Astrocyte (in vitro differentiated cells and primary cell): ENCODE results near the gene RASGRP3. TPM values are rescaled to one million over a fixed set of nuclear protein-coding genes. Genes with fewer than 3 reads are reported as not detected.

Experiments used
- DNase-seq: peaks from one replicate; pipeline ENCODE4 v3.0.0-alpha.2; 2010; ENCODE audit warnings: low read depth
- FAIRE-seq: peaks from 2 replicates; lab custom pipeline; 2011; peaks lifted over from hg19 to GRCh38; lab: Jason Lieb, UNC
- H2AFZ ChIP-seq: 2 replicates; pipeline ENCODE4 v1.6.0; 2012; ENCODE audit warnings: low read depth, low read length, inconsistent platforms
- H3K27ac ChIP-seq: 2 replicates; pipeline ENCODE4 v1.5.1; 2011; ENCODE audit warnings: low read depth, low read length, inconsistent platforms
- H3K27me3 ChIP-seq: 2 replicates; pipeline ENCODE4 v1.6.0; 2011; ENCODE audit warnings: low read length, inconsistent platforms; ENCODE audit not compliant: insufficient read depth
- H3K36me3 ChIP-seq: 2 replicates; pipeline ENCODE4 v1.5.1; 2011; ENCODE audit warnings: low read length, inconsistent platforms; ENCODE audit not compliant: insufficient read depth
- H3K4me1 ChIP-seq: 2 replicates; pipeline ENCODE4 v1.5.1; 2011; ENCODE audit warnings: low read length, inconsistent platforms; ENCODE audit not compliant: insufficient read depth
- H3K4me2 ChIP-seq: 2 replicates; pipeline ENCODE4 v1.6.0; 2012; ENCODE audit warnings: low read length, inconsistent platforms
- H3K4me3 ChIP-seq: 2 replicates; pipeline ENCODE4 v1.5.1; 2011; ENCODE audit warnings: low read depth, mild to moderate bottlenecking, low read length, inconsistent platforms; ENCODE audit not compliant: insufficient read depth
- H3K79me2 ChIP-seq: 2 replicates; pipeline ENCODE4 v1.6.0; 2012; ENCODE audit warnings: mild to moderate bottlenecking, low read length, inconsistent platforms; ENCODE audit not compliant: insufficient read depth
- H3K9ac ChIP-seq: 2 replicates; pipeline ENCODE4 v1.6.0; 2012; ENCODE audit warnings: mild to moderate bottlenecking, low read length, inconsistent platforms
- H3K9me3 ChIP-seq: 2 replicates; pipeline ENCODE4 v1.5.1; 2012; ENCODE audit warnings: low read depth, mild to moderate bottlenecking, low read length, inconsistent platforms; ENCODE audit not compliant: insufficient read depth
- H4K20me1 ChIP-seq: 2 replicates; pipeline ENCODE4 v1.6.0; 2012; ENCODE audit warnings: low read length, inconsistent platforms; ENCODE audit not compliant: insufficient read depth
- H3K27ac Mint-ChIP-seq: one replicate; pipeline ENCODE4 v1.8.0; 2021; ENCODE audit warnings: mild to moderate bottlenecking, mixed read lengths; ENCODE audit not compliant: unreplicated experiment
- H3K27me3 Mint-ChIP-seq: one replicate; pipeline ENCODE4 v1.8.0; 2021; ENCODE audit warnings: low read depth, mixed read lengths; ENCODE audit not compliant: unreplicated experiment
- H3K36me3 Mint-ChIP-seq: one replicate; pipeline ENCODE4 v1.8.0; 2021; ENCODE audit warnings: low read depth, mixed read lengths; ENCODE audit not compliant: unreplicated experiment
- H3K4me1 Mint-ChIP-seq: one replicate; pipeline ENCODE4 v1.8.0; 2021; ENCODE audit warnings: low read depth, mixed read lengths; ENCODE audit not compliant: unreplicated experiment
- H3K4me3 Mint-ChIP-seq: one replicate; pipeline ENCODE4 v1.8.0; 2021; ENCODE audit warnings: mild to moderate bottlenecking, moderate library complexity, mixed read lengths; ENCODE audit not compliant: unreplicated experiment
- H3K9me3 Mint-ChIP-seq: one replicate; pipeline ENCODE4 v1.8.0; 2021; ENCODE audit warnings: mild to moderate bottlenecking, mixed read lengths; ENCODE audit not compliant: unreplicated experiment
- EZH2 ChIP-seq: IDR thresholded peaks from 2 replicates; pipeline ENCODE4 v1.6.1; 2012; ENCODE audit warnings: mild to moderate bottlenecking, low read length, inconsistent platforms; ENCODE audit not compliant: insufficient read depth
- total RNA-seq: library from RNA; stranded (reverse); gene quantifications from 2 replicates; pipeline ENCODE4 v1.2.1, GENCODE V29; 2021
- TF ChIP-seq, protein P1 (sequence below): IDR thresholded peaks from 2 replicates; pipeline ENCODE4 v1.5.1; 2011; ENCODE audit warnings: low read depth, mild to moderate bottlenecking, inconsistent platforms, low read length, moderate library complexity; ENCODE audit not compliant: insufficient read depth

The RASGRP3 gene
- total RNA-seq, 1 donor from 2014 or later = 2.8 TPM

DNA sequence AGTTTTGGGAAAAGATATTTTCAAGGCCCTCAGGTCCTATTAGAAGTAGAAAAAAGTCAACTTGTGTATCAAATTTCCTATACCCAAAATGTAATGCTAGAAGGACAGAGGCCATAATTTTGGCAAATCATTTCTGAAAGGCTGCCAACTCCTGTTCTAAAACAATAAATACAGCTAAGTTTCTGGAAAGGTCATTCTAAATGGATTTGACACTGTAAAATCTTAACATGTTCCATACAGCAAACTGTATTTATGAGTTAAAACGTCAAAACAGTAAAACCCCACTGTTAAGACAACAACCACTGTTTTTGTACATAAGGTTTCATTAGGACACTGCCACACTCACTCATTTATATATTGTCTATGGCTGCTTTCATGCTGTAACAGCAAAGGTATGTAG, 113.0 kb downstream of the RASGRP3 start:
- peaks cover 5% of the 10 kb centered on the region for H3K4me1 Mint-ChIP-seq
- no peak overlapping the region for H3K4me2 ChIP-seq
- peaks cover 53% of the 10 kb centered on the region for H3K79me2 ChIP-seq
- H3K36me3 ChIP-seq = peaks cover 79% of the 10 kb centered on the region
- FAIRE-seq (no peak), DNase-seq (no peak)
- H3K27ac Mint-ChIP-seq = no peak overlapping the region
- no peak overlapping the region for H3K4me3 ChIP-seq
- no peak overlapping the region for H3K9ac ChIP-seq
- no peak overlapping the region for H3K4me3 Mint-ChIP-seq
- no peaks in the 10 kb centered on the region for H3K27me3 Mint-ChIP-seq
- peaks cover 67% of the 10 kb centered on the region for H4K20me1 ChIP-seq
- H2AFZ ChIP-seq = no peak overlapping the region
- H3K4me1 ChIP-seq = no peaks in the 10 kb centered on the region
- H3K27ac ChIP-seq = no peak overlapping the region
- TF ChIP-seq EZH2 = no peak
- TF ChIP-seq, protein P1, sequence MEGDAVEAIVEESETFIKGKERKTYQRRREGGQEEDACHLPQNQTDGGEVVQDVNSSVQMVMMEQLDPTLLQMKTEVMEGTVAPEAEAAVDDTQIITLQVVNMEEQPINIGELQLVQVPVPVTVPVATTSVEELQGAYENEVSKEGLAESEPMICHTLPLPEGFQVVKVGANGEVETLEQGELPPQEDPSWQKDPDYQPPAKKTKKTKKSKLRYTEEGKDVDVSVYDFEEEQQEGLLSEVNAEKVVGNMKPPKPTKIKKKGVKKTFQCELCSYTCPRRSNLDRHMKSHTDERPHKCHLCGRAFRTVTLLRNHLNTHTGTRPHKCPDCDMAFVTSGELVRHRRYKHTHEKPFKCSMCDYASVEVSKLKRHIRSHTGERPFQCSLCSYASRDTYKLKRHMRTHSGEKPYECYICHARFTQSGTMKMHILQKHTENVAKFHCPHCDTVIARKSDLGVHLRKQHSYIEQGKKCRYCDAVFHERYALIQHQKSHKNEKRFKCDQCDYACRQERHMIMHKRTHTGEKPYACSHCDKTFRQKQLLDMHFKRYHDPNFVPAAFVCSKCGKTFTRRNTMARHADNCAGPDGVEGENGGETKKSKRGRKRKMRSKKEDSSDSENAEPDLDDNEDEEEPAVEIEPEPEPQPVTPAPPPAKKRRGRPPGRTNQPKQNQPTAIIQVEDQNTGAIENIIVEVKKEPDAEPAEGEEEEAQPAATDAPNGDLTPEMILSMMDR = no peak
- H3K27me3 ChIP-seq = no peaks in the 10 kb centered on the region
- no peaks in the 10 kb centered on the region for H3K9me3 Mint-ChIP-seq
- peaks cover 6% of the 10 kb centered on the region for H3K36me3 Mint-ChIP-seq
- no peaks in the 10 kb centered on the region for H3K9me3 ChIP-seq

DNA sequence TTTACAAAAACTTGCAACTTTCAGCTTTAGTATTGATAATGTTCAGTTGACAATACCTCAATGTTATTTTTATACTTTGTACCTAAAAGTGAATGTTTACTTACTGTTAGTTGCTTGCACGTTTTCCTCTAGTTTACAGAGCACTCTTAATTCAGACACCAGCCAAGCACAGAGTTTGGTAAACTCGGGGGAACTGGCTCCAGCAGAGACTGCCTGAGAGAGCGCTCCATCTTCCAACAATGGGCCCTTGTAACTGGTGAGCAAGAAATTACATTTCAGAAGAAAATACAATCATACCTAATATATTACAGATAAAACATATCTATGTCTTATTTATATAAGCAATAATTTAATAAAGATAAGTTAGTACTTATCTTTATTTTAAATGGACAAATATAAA, 118.9 kb downstream of the RASGRP3 start:
- no peak overlapping the region for H3K27ac ChIP-seq
- Mint-ChIP-seq H3K4me3 (peak overlapping the region; percentile 43), H3K36me3 (peaks cover 9% of the 10 kb centered on the region), H3K27ac (no peak overlapping the region), H3K9me3 (no peaks in the 10 kb centered on the region), H3K4me1 (peaks cover 14% of the 10 kb centered on the region), H3K27me3 (no peaks in the 10 kb centered on the region)
- no peak for FAIRE-seq
- H3K36me3 ChIP-seq = peaks cover 40% of the 10 kb centered on the region
- H3K4me3 ChIP-seq = no peak overlapping the region
- H3K4me2 ChIP-seq = peak overlapping the region; percentile 52
- H3K9ac ChIP-seq = no peak overlapping the region
- peaks cover 76% of the 10 kb centered on the region for H3K79me2 ChIP-seq
- peaks cover 58% of the 10 kb centered on the region for H4K20me1 ChIP-seq
- peaks cover 5% of the 10 kb centered on the region for H3K4me1 ChIP-seq
- DNase-seq = no peak
- no peak overlapping the region for H2AFZ ChIP-seq
- no peaks in the 10 kb centered on the region for H3K9me3 ChIP-seq
- H3K27me3 ChIP-seq = no peaks in the 10 kb centered on the region
- TF ChIP-seq, protein P1 = no peak
- no peak for TF ChIP-seq EZH2

DNA sequence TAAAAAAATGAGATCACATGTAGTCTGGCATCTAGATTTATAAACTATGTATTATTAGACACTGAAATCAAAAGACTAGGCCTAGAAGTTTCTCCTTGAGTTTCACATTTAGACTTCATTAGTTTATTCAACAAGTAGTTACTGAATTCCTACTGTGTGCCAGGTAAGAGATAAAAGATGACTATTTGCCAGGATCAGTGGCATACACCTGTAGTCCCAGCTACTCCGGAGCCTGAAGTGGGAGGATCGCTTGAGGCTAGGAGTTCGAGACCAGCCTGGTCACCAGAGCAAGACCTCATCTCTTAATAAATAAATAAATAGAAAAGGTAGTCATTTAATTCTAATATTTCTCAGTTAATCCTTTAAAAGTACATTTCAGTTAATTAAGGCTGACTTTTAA, 120.6 kb downstream of the RASGRP3 start:
- FAIRE-seq (no peak), DNase-seq (no peak)
- Histone ChIP-seq H3K9ac (peak overlapping the region; percentile 94), H3K4me3 (no peak overlapping the region), H2AFZ (no peak overlapping the region), H3K27ac (no peak overlapping the region), H3K79me2 (peaks cover 67% of the 10 kb centered on the region), H3K27me3 (no peaks in the 10 kb centered on the region), H3K4me2 (peak overlapping the region; percentile 90), H3K9me3 (no peaks in the 10 kb centered on the region), H4K20me1 (peaks cover 44% of the 10 kb centered on the region), H3K36me3 (peaks cover 26% of the 10 kb centered on the region), H3K4me1 (peaks cover 7% of the 10 kb centered on the region)
- Mint-ChIP-seq H3K27ac (no peak overlapping the region), H3K27me3 (no peaks in the 10 kb centered on the region), H3K36me3 (peaks cover 9% of the 10 kb centered on the region), H3K9me3 (no peaks in the 10 kb centered on the region), H3K4me3 (peak overlapping the region; percentile 99), H3K4me1 (peaks cover 13% of the 10 kb centered on the region)
- TF ChIP-seq, protein P1 = no peak
- TF ChIP-seq EZH2 = no peak
